Neural progenitor cell (in vitro differentiated cells): ENCODE results near the gene RWDD3. TPM values are rescaled to one million over a fixed set of nuclear protein-coding genes. Genes with fewer than 3 reads are reported as not detected.

ENCODE experiments used
- DNase-seq: peaks from one replicate; pipeline ENCODE4 v3.0.0-alpha.2; 2016; ENCODE audit warnings: low spot score
- H2AFZ ChIP-seq: fragments of 200-600 bp; sonication (generic); replicated peaks from 2 replicates; pipeline ENCODE4 v1.6.1; 2016; ENCODE audit warnings: antibody characterized with exemption
- H3F3A ChIP-seq: fragments of 200-600 bp; sonication (generic); 2 replicates; pipeline ENCODE4 v1.6.1; 2016; ENCODE audit warnings: antibody characterized with exemption, low read depth
- H3K27ac ChIP-seq: fragments of 200-600 bp; sonication (generic); 2 replicates; pipeline ENCODE4 v1.5.1; 2016; ENCODE audit warnings: mild to moderate bottlenecking
- H3K27me3 ChIP-seq: fragments of 200-600 bp; sonication (generic); 2 replicates; pipeline ENCODE4 v1.6.1; 2016; ENCODE audit warnings: mild to moderate bottlenecking, moderate library complexity
- H3K36me3 ChIP-seq: fragments of 200-600 bp; sonication (generic); 2 replicates; pipeline ENCODE4 v1.5.1; 2016
- H3K4me1 ChIP-seq: fragments of 200-600 bp; sonication (generic); 2 replicates; pipeline ENCODE4 v1.6.1; 2016; ENCODE audit warnings: mixed run types
- H3K4me2 ChIP-seq: fragments of 200-600 bp; sonication (generic); 2 replicates; pipeline ENCODE4 v1.6.1; 2016
- H3K4me3 ChIP-seq: fragments of 200-600 bp; sonication (generic); 2 replicates; pipeline ENCODE4 v1.5.1; 2016
- H3K79me2 ChIP-seq: fragments of 200-600 bp; sonication (generic); 2 replicates; pipeline ENCODE4 v1.6.1; 2016; ENCODE audit warnings: low read depth
- H3K9ac ChIP-seq: fragments of 200-600 bp; sonication (generic); 2 replicates; pipeline ENCODE4 v1.6.1; 2016
- H3K9me3 ChIP-seq: fragments of 200-600 bp; sonication (generic); 2 replicates; pipeline ENCODE4 v1.5.1; 2016; ENCODE audit warnings: low read depth
- H4K20me1 ChIP-seq: fragments of 200-600 bp; sonication (generic); 2 replicates; pipeline ENCODE4 v1.6.1; 2016; ENCODE audit warnings: low read depth
- H3K27ac Mint-ChIP-seq: 3 replicates; pipeline ENCODE4 v1.8.0; 2021; ENCODE audit warnings: mixed read lengths
- H3K27me3 Mint-ChIP-seq: 2 replicates; pipeline ENCODE4 v1.8.0; 2022; ENCODE audit warnings: low read depth, mild to moderate bottlenecking, inconsistent platforms, moderate library complexity, mixed read lengths; ENCODE audit not compliant: insufficient read depth
- H3K36me3 Mint-ChIP-seq: 3 replicates; pipeline ENCODE4 v1.8.0; 2021; ENCODE audit warnings: mixed read lengths
- H3K4me1 Mint-ChIP-seq: 3 replicates; pipeline ENCODE4 v1.8.0; 2021; ENCODE audit warnings: mixed read lengths
- H3K4me3 Mint-ChIP-seq: 3 replicates; pipeline ENCODE4 v1.8.0; 2021; ENCODE audit warnings: mild to moderate bottlenecking, moderate library complexity, mixed read lengths
- H3K9me3 Mint-ChIP-seq: 3 replicates; pipeline ENCODE4 v1.8.0; 2020; ENCODE audit warnings: mixed read lengths
- EZH2 ChIP-seq: fragments of 200-600 bp; sonication (generic); IDR thresholded peaks from 2 replicates; pipeline ENCODE4 v1.6.1; 2017; ENCODE audit warnings: antibody characterized with exemption, mild to moderate bottlenecking, moderate library complexity
- EZH2phosphoT487 ChIP-seq: fragments of 200-600 bp; sonication (generic); IDR thresholded peaks from 2 replicates; pipeline ENCODE4 v1.6.1; 2017; ENCODE audit warnings: antibody characterized with exemption
- total RNA-seq: library from RNA; depleted of rRNA; stranded (reverse); fragments of >200 nt; gene quantifications from 2 replicates; pipeline ENCODE4 v1.2.3, GENCODE V29; 2015; ENCODE audit warnings: low replicate concordance
- TF ChIP-seq, protein P1 (sequence below): fragments of 200-600 bp; sonication (generic); IDR thresholded peaks from 2 replicates; pipeline ENCODE4 v1.5.1; 2017; ENCODE audit warnings: antibody characterized with exemption, mild to moderate bottlenecking

The RWDD3 gene
- total RNA-seq, 1 donor from 2014 or later, result 32.2 TPM

DNA sequence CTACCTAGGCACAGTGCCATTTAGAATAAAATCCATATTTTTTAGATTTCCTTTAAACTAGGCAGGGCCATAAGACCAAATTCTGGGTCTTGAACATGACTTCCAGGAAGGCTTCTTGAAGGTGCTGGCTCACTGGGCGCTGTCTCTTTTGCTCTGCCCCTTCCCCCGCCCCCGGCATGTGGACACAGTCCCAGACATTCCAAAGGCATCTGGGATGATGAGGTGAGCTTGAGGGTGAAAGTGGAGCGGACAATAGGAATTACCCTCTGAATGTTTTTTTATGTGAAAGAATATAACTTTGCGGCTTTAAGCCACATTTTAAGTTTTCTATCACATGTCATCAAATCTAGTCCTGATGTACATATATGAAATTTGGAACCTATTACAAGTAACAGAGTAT is 29.4 kb downstream of the RWDD3 start:
- H3K9me3 ChIP-seq, result no peaks in the 10 kb centered on the region
- H3K36me3 ChIP-seq, result no peaks in the 10 kb centered on the region
- H3K4me2 ChIP-seq, result no peak overlapping the region
- Mint-ChIP-seq H3K27me3 (no peaks in the 10 kb centered on the region), H3K27ac (no peak overlapping the region), H3K9me3 (no peaks in the 10 kb centered on the region), H3K36me3 (no peaks in the 10 kb centered on the region), H3K4me3 (no peak overlapping the region), H3K4me1 (no peaks in the 10 kb centered on the region)
- no peak overlapping the region for H3K27ac ChIP-seq
- H2AFZ ChIP-seq, result no peak overlapping the region
- no peaks in the 10 kb centered on the region for H4K20me1 ChIP-seq
- TF ChIP-seq, protein P1, sequence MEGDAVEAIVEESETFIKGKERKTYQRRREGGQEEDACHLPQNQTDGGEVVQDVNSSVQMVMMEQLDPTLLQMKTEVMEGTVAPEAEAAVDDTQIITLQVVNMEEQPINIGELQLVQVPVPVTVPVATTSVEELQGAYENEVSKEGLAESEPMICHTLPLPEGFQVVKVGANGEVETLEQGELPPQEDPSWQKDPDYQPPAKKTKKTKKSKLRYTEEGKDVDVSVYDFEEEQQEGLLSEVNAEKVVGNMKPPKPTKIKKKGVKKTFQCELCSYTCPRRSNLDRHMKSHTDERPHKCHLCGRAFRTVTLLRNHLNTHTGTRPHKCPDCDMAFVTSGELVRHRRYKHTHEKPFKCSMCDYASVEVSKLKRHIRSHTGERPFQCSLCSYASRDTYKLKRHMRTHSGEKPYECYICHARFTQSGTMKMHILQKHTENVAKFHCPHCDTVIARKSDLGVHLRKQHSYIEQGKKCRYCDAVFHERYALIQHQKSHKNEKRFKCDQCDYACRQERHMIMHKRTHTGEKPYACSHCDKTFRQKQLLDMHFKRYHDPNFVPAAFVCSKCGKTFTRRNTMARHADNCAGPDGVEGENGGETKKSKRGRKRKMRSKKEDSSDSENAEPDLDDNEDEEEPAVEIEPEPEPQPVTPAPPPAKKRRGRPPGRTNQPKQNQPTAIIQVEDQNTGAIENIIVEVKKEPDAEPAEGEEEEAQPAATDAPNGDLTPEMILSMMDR, result no peak
- no peak for TF ChIP-seq EZH2phosphoT487
- TF ChIP-seq EZH2, result no peak
- H3K27me3 ChIP-seq, result no peaks in the 10 kb centered on the region
- no peak overlapping the region for H3K4me3 ChIP-seq
- DNase-seq, result no peak
- no peaks in the 10 kb centered on the region for H3K4me1 ChIP-seq
- no peak overlapping the region for H3K9ac ChIP-seq
- no peaks in the 10 kb centered on the region for H3K79me2 ChIP-seq
- no peaks in the 10 kb centered on the region for H3F3A ChIP-seq

DNA sequence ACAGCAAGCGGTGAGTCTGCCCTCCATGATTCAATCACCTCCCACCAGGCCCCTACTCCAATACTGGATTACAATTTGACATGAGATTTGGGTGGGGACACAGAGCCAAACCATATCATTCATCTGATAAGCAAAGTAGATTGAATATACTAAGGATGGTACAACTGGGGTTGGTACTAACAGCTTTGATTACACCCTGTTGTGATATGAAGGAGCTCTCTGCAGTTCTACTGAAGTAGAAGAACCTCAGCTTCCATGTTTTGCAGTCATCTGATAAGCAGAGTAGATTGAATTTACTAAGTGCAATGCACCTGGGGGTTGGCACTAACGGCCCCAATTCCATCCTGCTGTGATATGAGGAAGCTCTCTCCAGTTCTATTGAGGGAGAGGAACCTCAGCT is 31.1 kb downstream of the RWDD3 start:
- Histone ChIP-seq H3F3A (no peaks in the 10 kb centered on the region), H4K20me1 (no peaks in the 10 kb centered on the region), H3K4me1 (no peaks in the 10 kb centered on the region), H3K9me3 (no peaks in the 10 kb centered on the region), H3K9ac (no peak overlapping the region), H3K4me3 (no peak overlapping the region), H3K27me3 (no peaks in the 10 kb centered on the region), H3K4me2 (no peak overlapping the region), H3K79me2 (no peaks in the 10 kb centered on the region), H3K36me3 (no peaks in the 10 kb centered on the region), H2AFZ (no peak overlapping the region), H3K27ac (no peak overlapping the region)
- Mint-ChIP-seq H3K9me3 (no peaks in the 10 kb centered on the region), H3K4me3 (no peak overlapping the region), H3K27ac (no peak overlapping the region), H3K27me3 (no peaks in the 10 kb centered on the region), H3K36me3 (no peaks in the 10 kb centered on the region), H3K4me1 (no peaks in the 10 kb centered on the region)
- no peak for DNase-seq
- TF ChIP-seq EZH2phosphoT487 (no peak), EZH2 (no peak)
- TF ChIP-seq, protein P1, result no peak

DNA sequence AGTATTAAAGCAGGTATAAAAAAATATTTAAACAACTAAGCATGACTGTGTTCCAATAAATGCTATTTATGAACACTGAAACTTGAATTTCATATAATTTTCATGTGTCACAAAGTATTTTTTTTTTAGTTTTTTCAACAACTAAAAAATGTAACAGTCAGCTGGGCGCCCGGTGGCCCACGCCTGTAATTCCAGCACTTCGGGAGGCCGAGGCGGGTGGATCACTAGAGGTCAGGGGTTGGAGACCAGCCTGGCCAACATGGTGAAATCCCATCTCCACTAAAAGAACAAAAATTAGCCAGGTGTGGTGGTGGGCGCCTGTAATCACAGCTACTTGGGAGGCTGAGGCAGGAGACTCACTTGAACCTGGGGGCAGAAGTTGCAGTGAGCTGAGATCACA is 42.4 kb downstream of the RWDD3 start:
- H3K36me3 ChIP-seq, result no peaks in the 10 kb centered on the region
- TF ChIP-seq EZH2phosphoT487, result no peak
- TF ChIP-seq, protein P1, result no peak
- TF ChIP-seq EZH2, result no peak
- H3K4me3 Mint-ChIP-seq, result no peak overlapping the region
- H3K9me3 ChIP-seq, result peaks cover 3% of the 10 kb centered on the region
- no peak overlapping the region for H3K4me3 ChIP-seq
- H3K36me3 Mint-ChIP-seq, result no peaks in the 10 kb centered on the region
- H3K9me3 Mint-ChIP-seq, result peaks cover 7% of the 10 kb centered on the region
- no peak overlapping the region for H3K27ac ChIP-seq
- no peak overlapping the region for H3K27ac Mint-ChIP-seq
- no peaks in the 10 kb centered on the region for H3F3A ChIP-seq
- no peak overlapping the region for H3K4me2 ChIP-seq
- no peak overlapping the region for H3K9ac ChIP-seq
- H3K4me1 ChIP-seq, result no peaks in the 10 kb centered on the region
- no peaks in the 10 kb centered on the region for H3K27me3 ChIP-seq
- H4K20me1 ChIP-seq, result no peaks in the 10 kb centered on the region
- H3K27me3 Mint-ChIP-seq, result peaks cover 2% of the 10 kb centered on the region
- no peak for DNase-seq
- H3K79me2 ChIP-seq, result no peaks in the 10 kb centered on the region
- no peak overlapping the region for H2AFZ ChIP-seq
- H3K4me1 Mint-ChIP-seq, result no peaks in the 10 kb centered on the region
